Ishikawa (cell line): Measurements from ENCODE around the gene ARRB1.

Source experiments
- CEBPB ChIP-seq: IDR thresholded peaks from 2 replicates; pipeline ENCODE4 v1.6.1; 2012
- CREB1 ChIP-seq: IDR thresholded peaks from 2 replicates; pipeline ENCODE4 v1.6.1; 2012; ENCODE audit warnings: low read depth
- EP300 ChIP-seq: IDR thresholded peaks from 2 replicates; pipeline ENCODE4 v1.6.1; 2012; ENCODE audit warnings: borderline replicate concordance
- FOXM1 ChIP-seq: IDR thresholded peaks from 2 replicates; pipeline ENCODE4 v1.6.1; 2012; ENCODE audit warnings: low read depth, borderline replicate concordance
- RAD21 ChIP-seq: IDR thresholded peaks from 2 replicates; pipeline ENCODE4 v1.6.1; 2012; ENCODE audit warnings: low read depth
- TCF12 ChIP-seq: IDR thresholded peaks from 2 replicates; pipeline ENCODE4 v1.6.1; 2012; ENCODE audit warnings: low read depth
- USF1 ChIP-seq: IDR thresholded peaks from 2 replicates; pipeline ENCODE4 v1.6.1; 2012
- YY1 ChIP-seq: IDR thresholded peaks from 2 replicates; pipeline ENCODE4 v1.6.1; 2012; ENCODE audit warnings: low read depth
- ZBTB7A ChIP-seq: IDR thresholded peaks from 2 replicates; pipeline ENCODE4 v1.6.1; 2012; ENCODE audit warnings: low read depth

- TF ChIP-seq FOXM1 (no peak), RAD21 (no peak), ZBTB7A (no peak), EP300 (no peak), CEBPB (no peak), CREB1 (no peak), USF1 (no peak), TCF12 (no peak), YY1 (no peak)
These were observed 102.6 kb downstream of the ARRB1 start for GRCh38 chr11:75248924-75249256.
